K562 (cell line): ENCODE measurements around the gene SNCA. TPM values are rescaled to one million over a fixed set of nuclear protein-coding genes. Genes with fewer than 3 reads are reported as not detected.
A peak's percentile ranks its signal among the peaks of the same experiment; 100 is the strongest.

Source experiments
- ATAC-seq: fragments of 200-7000 bp; cut with Tn5 transposase; 3 replicates; pipeline ENCODE4 v1.9.1; 2020; ENCODE audit warnings: moderate library complexity
- BruUV-seq: library from RNA; stranded (reverse); fragments of 400-500 nt; replicated peaks from 2 replicates; lab custom pipeline; 2021; lab: Mats Ljungman, UMichigan
- CTCF ChIA-PET: fragments of 300-600 bp; formaldehyde crosslinking; extraction: SDS; loops from one replicate; lab custom pipeline; 2021; ENCODE audit warnings: low intra/inter-chr PET ratio; lab: Yijun Ruan, JAX
- POLR2A ChIA-PET: fragments of 300-600, 350-650 bp; sonication (Branson Sonifier 250); formaldehyde crosslinking; extraction: SDS; loops from one replicate; lab custom pipeline; 2021; ENCODE audit warnings: antibody characterized with exemption, inconsistent platforms; lab: Yijun Ruan, JAX
- DNase-seq, 4 experiments: peaks; one replicate each; pipeline versions ENCODE4 v3.0.0 to v3.0.0-alpha.2; 2011 to 2018; ENCODE audit warnings: low spot score in 3 of 4, mixed read lengths in 3 of 4; ENCODE audit errors: extremely low read depth in 1 of 4
- FAIRE-seq: peaks from 2 replicates; lab custom pipeline; 2011; peaks lifted over from hg19 to GRCh38; lab: Jason Lieb, UNC
- H2AFZ ChIP-seq: 2 replicates; pipeline ENCODE4 v1.6.0; 2011; ENCODE audit warnings: low read depth, low read length, control low read depth, inconsistent platforms
- H3K27ac ChIP-seq: fragments of 200-600 bp; 3 replicates; pipeline ENCODE4 v1.8.0; 2011; ENCODE audit warnings: low read depth, mild to moderate bottlenecking, control low read depth, inconsistent platforms, low read length, moderate library complexity, mixed read lengths; ENCODE audit errors: extremely low read depth
- H3K27me3 ChIP-seq, 2 experiments: fragments of 300-600 bp in 1 of 2; 2 replicates in 1 of 2; 3 replicates in 1 of 2; pipeline versions ENCODE4 v1.6.0 to v1.8.0; 2011; ENCODE audit warnings: inconsistent platforms in 2 of 2, low read length in 2 of 2, mild to moderate bottlenecking in 1 of 2, mixed read lengths in 1 of 2, moderate library complexity in 1 of 2; ENCODE audit not compliant: control insufficient read depth in 2 of 2, insufficient read depth in 2 of 2
- H3K36me3 ChIP-seq: fragments of 300-600 bp; 3 replicates; pipeline ENCODE4 v1.8.0; 2011; ENCODE audit warnings: mild to moderate bottlenecking, low read length, inconsistent platforms; ENCODE audit not compliant: control insufficient read depth, insufficient read depth
- H3K4me1 ChIP-seq, 2 experiments: fragments of 200-600 bp in 1 of 2; replicated peaks in 1 of 2; 2 replicates in 1 of 2; 3 replicates in 1 of 2; pipeline versions ENCODE4 v1.5.1 to v1.8.0; 2011; ENCODE audit warnings: inconsistent platforms in 2 of 2, low read length in 2 of 2, mild to moderate bottlenecking in 1 of 2, mixed read lengths in 1 of 2, moderate library complexity in 1 of 2; ENCODE audit not compliant: control insufficient read depth in 2 of 2, insufficient read depth in 2 of 2
- H3K4me2 ChIP-seq: 2 replicates; pipeline ENCODE4 v1.6.1; 2011; ENCODE audit warnings: low read length, control low read depth, inconsistent platforms, mixed read lengths; ENCODE audit not compliant: insufficient read depth
- H3K4me3 ChIP-seq: fragments of 200-600 bp; sonication (generic), shearing (Covaris generic); 2 replicates; pipeline ENCODE4 v1.5.1; 2016; ENCODE audit warnings: control low read depth, inconsistent platforms
- H3K79me2 ChIP-seq: fragments of 200-600 bp; 3 replicates; pipeline ENCODE4 v1.8.0; 2011; ENCODE audit warnings: low read length, inconsistent platforms; ENCODE audit not compliant: control insufficient read depth, insufficient read depth
- H3K9ac ChIP-seq, 2 experiments: 2 replicates each; pipeline versions ENCODE4 v1.6.0 to v1.6.1; 2011; ENCODE audit warnings: low read depth in 2 of 2, low read length in 2 of 2, control low read depth in 1 of 2, inconsistent platforms in 1 of 2, mild to moderate bottlenecking in 1 of 2, mixed read lengths in 1 of 2; ENCODE audit not compliant: insufficient read depth in 1 of 2
- H3K9me1 ChIP-seq: one replicate; pipeline ENCODE4 v1.6.0; 2011; ENCODE audit warnings: inconsistent platforms, mild to moderate bottlenecking, low read length, moderate library complexity; ENCODE audit not compliant: control insufficient read depth, insufficient read depth
- H3K9me3 ChIP-seq: replicated peaks from 2 replicates; pipeline ENCODE4 v1.5.1; 2011; ENCODE audit warnings: low read depth, low read length, inconsistent platforms; ENCODE audit not compliant: control insufficient read depth, insufficient read depth
- H4K20me1 ChIP-seq: replicated peaks from 2 replicates; pipeline ENCODE4 v1.6.1; 2011; ENCODE audit warnings: low read length, inconsistent platforms, mixed read lengths; ENCODE audit not compliant: control insufficient read depth, insufficient read depth
- CCNT2 ChIP-seq: IDR thresholded peaks from 2 replicates; pipeline ENCODE4 v1.6.1; 2011; ENCODE audit warnings: borderline replicate concordance, low read depth, mild to moderate bottlenecking, moderate library complexity, mixed read lengths, low read length; ENCODE audit not compliant: insufficient read length; ENCODE audit errors: extremely low read depth
- CEBPB ChIP-seq: fragments of 450-650 bp; IDR thresholded peaks from 2 replicates; pipeline ENCODE4 v1.6.1; 2016; ENCODE audit warnings: missing genetic modification characterization, missing compliant biosample characterization
- COPS2 ChIP-seq: fragments of 450-650 bp; conservative IDR thresholded peaks from 2 replicates; pipeline ENCODE4 v1.6.1; 2016; ENCODE audit warnings: mild to moderate bottlenecking, moderate library complexity
- CREM ChIP-seq: IDR thresholded peaks from 2 replicates; pipeline ENCODE4 v1.6.1; 2014; ENCODE audit warnings: antibody characterized with exemption, low read depth
- FUS ChIP-seq: fragments of 200-400 bp; formaldehyde crosslinking; optimal IDR thresholded peaks from 2 replicates; pipeline ENCODE3; 2017; ENCODE audit warnings: low read depth, low read length
- MYC ChIP-seq, 2 experiments: fragments of 250-450 bp in 1 of 2; sonication (Bioruptor Pico) in 1 of 2; IDR thresholded peaks; 2 replicates each; pipeline versions ENCODE4 v1.5.1 to v1.6.1; 2012 to 2021; ENCODE audit warnings: low read depth in 2 of 2, borderline replicate concordance in 1 of 2, improper control_type of control experiment in 1 of 2, low read length in 1 of 2, mild to moderate bottlenecking in 1 of 2, moderate library complexity in 1 of 2
- NONO ChIP-seq, 2 experiments: fragments of 200-400 bp in 1 of 2; fragments of 450-650 bp in 1 of 2; formaldehyde crosslinking in 1 of 2; IDR thresholded peaks; 2 replicates each; pipeline ENCODE4 v1.6.1; 2017; ENCODE audit warnings: low read depth in 2 of 2, mild to moderate bottlenecking in 2 of 2, moderate library complexity in 2 of 2, low read length in 1 of 2
- SNRNP70 ChIP-seq: fragments of 200-400 bp; formaldehyde crosslinking; optimal IDR thresholded peaks from 2 replicates; pipeline ENCODE3; 2017; ENCODE audit warnings: low read depth, low read length
- SRF ChIP-seq, 2 experiments: fragments of 250-450, 450-650 bp in 1 of 2; sonication (Bioruptor Pico) in 1 of 2; sonication (generic) in 1 of 2; formaldehyde crosslinking; IDR thresholded peaks; 2 replicates each; pipeline versions ENCODE4 v1.5.0 to v1.5.1; 2020 to 2022; ENCODE audit warnings: mild to moderate bottlenecking in 1 of 2, missing genetic modification reagents in 1 of 2
- ZNF197 ChIP-seq: fragments of 200-800 bp; sonication (Bioruptor generic); IDR thresholded peaks from 2 replicates; pipeline ENCODE4 v1.6.1; 2016; ENCODE audit warnings: low read depth, missing genetic modification characterization, missing compliant biosample characterization
- ZNF23 ChIP-seq: fragments of 250-450 bp; sonication (Bioruptor Pico); IDR thresholded peaks from 2 replicates; pipeline ENCODE4 v1.4.0; 2020; ENCODE audit warnings: mild to moderate bottlenecking
- ZNF699 ChIP-seq: fragments of 250-450 bp; sonication (Bioruptor Pico); IDR thresholded peaks from 2 replicates; pipeline ENCODE4 v1.8.0; 2021; ENCODE audit warnings: mild to moderate bottlenecking, moderate library complexity; ENCODE audit not compliant: insufficient replicate concordance
- WGBS: fragments of 100-300 bp; shearing (Covaris generic); methylation state at CpG from one replicate; pipeline ENCODE4 v1.1.6; 2016; ENCODE audit warnings: low coverage, mixed read lengths; ENCODE audit not compliant: insufficient coverage; ENCODE audit errors: missing lambda C conversion rate; 5-methylcytosine and 5-hydroxymethylcytosine counted together
- in situ Hi-C: fragments of 300-500 bp; cut with MboI; formaldehyde crosslinking; loops from 4 replicates; pipeline ENCODE4 v1.15.0; 2018; ENCODE audit warnings: inconsistent platforms, mixed read lengths
- intact Hi-C: fragments of 100-400 bp; cut with micrococcal nuclease; formaldehyde crosslinking; loops from 2 replicates; pipeline ENCODE4 v1.14.2; 2022
- polyA plus RNA-seq, 8 experiments: library from polyadenylated mRNA; depleted of rRNA in 4 of 8; stranded (reverse) in 5 of 8; unstranded in 3 of 8; fragments of >200 nt; fragmentation: Nextera tagmentation in 2 of 8; fragmentation: Illumina TruSeq in 1 of 8; extraction: Ambion mirVana in 2 of 8; extraction: Trizol in 1 of 8; gene quantifications; 2 replicates each; pipeline versions ENCODE4 v1.2.1 to v1.2.3, GENCODE V29; 2011 to 2014; ENCODE audit warnings: inconsistent platforms in 1 of 8, missing spikeins in 1 of 8
- total RNA-seq, 7 experiments: library from RNA; depleted of rRNA in 6 of 7; stranded (reverse); fragments of >200 nt in 6 of 7; fragmentation: Illumina TruSeq in 2 of 7; extraction: Trizol in 2 of 7; gene quantifications; 2 replicates each; pipeline versions ENCODE4 v1.2.1 to v1.2.3, GENCODE V29; 2011 to 2021; ENCODE audit warnings: low replicate concordance in 1 of 7
- TF ChIP-seq, protein P1 (sequence below), 2 experiments: fragments of 200-800 bp in 1 of 2; sonication (Bioruptor generic) in 1 of 2; sonication (generic) in 1 of 2; formaldehyde crosslinking in 1 of 2; IDR thresholded peaks in 1 of 2; conservative IDR thresholded peaks in 1 of 2; 2 replicates each; pipeline versions ENCODE4 v1.5.0 to v1.6.1; 2016 to 2020; ENCODE audit warnings: missing compliant biosample characterization in 1 of 2, missing genetic modification characterization in 1 of 2, missing genetic modification reagents in 1 of 2

The SNCA gene
- total and polyA plus RNA-seq, 9 of the 15 experiments (the other 6 are each of a cell fraction or from before 2014, with no cell fraction given): 1.7 to 12.6 (median 3.6) TPM

DNA sequence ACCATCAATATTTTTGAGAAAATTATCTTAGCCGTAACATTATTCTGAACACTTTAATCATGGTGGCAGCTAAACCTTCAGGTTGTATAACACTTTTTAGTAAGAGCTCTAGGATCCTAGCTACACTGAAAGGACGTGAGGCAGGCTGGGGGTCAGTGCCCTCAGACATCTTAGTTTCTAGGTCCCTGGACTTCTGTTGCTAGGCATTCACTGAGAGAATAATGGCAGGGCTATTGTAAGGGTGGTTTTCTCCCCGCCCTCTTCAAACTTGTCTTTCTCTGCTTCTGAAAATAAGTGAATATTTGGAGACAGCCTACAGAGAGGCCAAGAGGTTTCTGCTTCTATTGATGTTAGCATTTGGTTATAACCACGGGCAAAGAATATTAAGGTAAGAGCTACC lies 42.3 kb upstream of the SNCA start (continued):
- TF ChIP-seq ZNF197 (CRISPR knock-in tag) (no peak), CCNT2 (no peak), SRF (CRISPR knock-in tag; IDR thresholded peaks at IDR 0.05) (no peak), NONO (IDR thresholded peaks at IDR 0.05; ENCODE audit: low read depth in 2 of 2, low read length in 1 of 2) (no peak)
- TF ChIP-seq, protein P1, sequence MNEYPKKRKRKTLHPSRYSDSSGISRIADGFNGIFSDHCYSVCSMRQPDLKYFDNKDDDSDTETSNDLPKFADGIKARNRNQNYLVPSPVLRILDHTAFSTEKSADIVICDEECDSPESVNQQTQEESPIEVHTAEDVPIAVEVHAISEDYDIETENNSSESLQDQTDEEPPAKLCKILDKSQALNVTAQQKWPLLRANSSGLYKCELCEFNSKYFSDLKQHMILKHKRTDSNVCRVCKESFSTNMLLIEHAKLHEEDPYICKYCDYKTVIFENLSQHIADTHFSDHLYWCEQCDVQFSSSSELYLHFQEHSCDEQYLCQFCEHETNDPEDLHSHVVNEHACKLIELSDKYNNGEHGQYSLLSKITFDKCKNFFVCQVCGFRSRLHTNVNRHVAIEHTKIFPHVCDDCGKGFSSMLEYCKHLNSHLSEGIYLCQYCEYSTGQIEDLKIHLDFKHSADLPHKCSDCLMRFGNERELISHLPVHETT (CRISPR knock-in tag; conservative IDR thresholded peaks at IDR 0.05 in 1 of 2, IDR thresholded peaks at IDR 0.05 in 1 of 2): no peak

DNA sequence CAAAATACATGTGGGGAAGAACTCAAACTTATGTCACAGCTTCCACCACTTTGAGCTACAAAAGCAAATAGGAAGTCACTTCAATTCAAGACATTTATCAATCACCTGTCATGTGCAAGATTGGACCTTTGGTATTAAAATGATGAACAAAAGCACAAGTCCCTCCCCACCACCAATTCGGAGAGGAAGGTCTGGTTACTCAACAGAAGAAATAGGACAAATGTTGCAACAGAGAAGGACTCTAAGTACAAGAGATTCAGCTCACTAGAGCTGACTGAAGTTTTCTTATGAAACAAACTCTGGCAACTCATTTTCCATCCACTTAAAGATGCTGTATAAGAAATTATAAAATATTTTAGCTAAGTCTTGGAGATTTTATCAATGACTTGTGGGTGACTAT lies 41.6 kb upstream of the SNCA start:
- Histone ChIP-seq H3K27ac (no peak overlapping the region), H3K27me3 (no peaks in the 10 kb centered on the region), H4K20me1 (no peaks in the 10 kb centered on the region), H3K79me2 (no peaks in the 10 kb centered on the region), H2AFZ (peak overlapping the region; percentile 59), H3K4me3 (no peak overlapping the region), H3K9me3 (no peaks in the 10 kb centered on the region), H3K9me1 (no peaks in the 10 kb centered on the region), H3K4me1 (no peaks in the 10 kb centered on the region), H3K4me2 (no peak overlapping the region), H3K9ac (no peak overlapping the region), H3K36me3 (no peaks in the 10 kb centered on the region)
- POLR2A ChIA-PET: no interaction called here
- DNase-seq (no peak), ATAC-seq (no peak), FAIRE-seq (no peak)
- in situ Hi-C loops: no loop called here
- CTCF ChIA-PET: no interaction called here
- intact Hi-C loops: no loop called here
- BruUV-seq: no TSS peak
- WGBS: 8% methylated on average over 1 of the region's 1 CpG
- TF ChIP-seq SNRNP70 (no peak), COPS2 (no peak), ZNF699 (CRISPR knock-in tag) (no peak), ZNF23 (CRISPR knock-in tag) (no peak), CEBPB (tag) (peak; percentile 29; the same call in 1 of the 2 replicates), CREM (no peak), MYC (IDR thresholded peaks at IDR 0.05; ENCODE audit: low read depth, low read length) (no peak), MYC (CRISPR knock-in tag; IDR thresholded peaks at IDR 0.05; ENCODE audit: borderline replicate concordance, low read depth) (no peak), FUS (no peak)
